DMS79 treated with DMSO at 0.1 percent for 48 hours (cell line): ENCODE data around the gene BHLHA9.
"Not testable (repeated sequence)": the region's sequence is repeated elsewhere in the genome, so short reads cannot be mapped to it uniquely, and the experiment has no call there.

ENCODE experiments used
- DNase-seq: peaks from one replicate; lab custom pipeline; 2025; lab: John Stamatoyannopoulos, UW

BHLHA9 gene

DNA sequence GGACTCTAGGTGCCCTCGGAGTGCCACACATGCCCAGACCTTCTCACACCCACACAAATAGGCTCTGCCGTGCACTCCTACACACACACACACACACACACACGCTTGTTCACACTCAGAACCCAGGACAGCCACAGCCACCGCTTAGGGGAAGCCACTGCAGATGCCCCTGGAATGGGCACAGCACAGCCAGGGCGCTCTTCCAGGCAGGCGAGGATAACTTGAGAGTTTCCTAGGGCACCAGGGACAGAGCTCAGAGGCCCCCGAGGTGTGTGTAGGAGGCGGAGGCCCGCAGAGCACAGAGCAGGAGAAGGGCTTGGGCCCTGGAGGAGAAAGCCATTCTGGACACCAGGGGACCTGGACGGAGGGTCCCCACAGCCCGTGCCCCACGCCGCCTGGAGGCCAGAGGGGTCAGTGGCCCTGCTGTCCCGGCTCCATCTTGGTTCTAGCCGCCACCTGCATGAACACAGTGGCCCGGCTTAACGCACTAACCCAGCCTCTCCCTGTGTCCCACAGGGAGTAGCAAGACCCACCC, 30.2 kb downstream of the BHLHA9 start:
- DNase-seq, result no peak

DNA sequence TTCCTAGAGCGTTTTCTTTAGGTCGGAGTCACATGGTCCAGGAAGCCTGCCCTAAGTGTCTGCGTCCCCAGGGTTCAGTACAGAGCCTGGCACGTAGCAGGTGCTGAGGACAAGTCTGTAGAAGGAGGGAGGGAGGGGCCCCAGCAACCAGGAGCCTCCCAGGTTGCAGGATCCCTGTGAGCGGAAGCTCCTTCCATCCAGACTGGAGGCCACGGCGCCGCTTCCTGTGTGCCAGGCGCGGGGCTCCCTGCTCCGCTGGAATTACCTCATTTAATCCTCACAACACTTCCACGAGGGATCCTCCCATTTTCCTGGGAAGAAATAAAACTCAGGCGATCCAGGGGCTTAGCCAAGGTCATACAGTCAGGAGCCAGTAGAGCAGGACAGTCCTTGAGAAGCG, 31.3 kb downstream of the BHLHA9 start:
- no peak for DNase-seq

DNA sequence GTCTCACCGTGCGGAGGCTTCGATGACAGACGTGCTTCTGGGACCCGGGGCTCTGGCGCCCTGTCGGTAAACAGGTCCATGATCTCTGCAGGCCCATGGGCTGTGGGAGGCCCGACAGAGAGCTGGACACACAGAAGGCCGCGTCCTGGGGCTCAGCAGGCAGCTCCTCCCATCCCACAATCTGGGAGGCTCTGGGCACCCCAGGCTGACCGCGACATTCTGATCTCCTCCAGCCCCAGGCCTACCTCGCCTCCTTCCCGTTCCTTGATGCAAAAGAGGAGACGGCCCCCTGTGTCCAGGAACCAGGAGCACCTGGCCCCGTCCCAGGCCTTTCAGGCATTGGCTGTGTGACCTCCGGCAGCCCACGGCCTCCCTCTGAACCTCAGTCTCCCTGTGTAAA, 32.5 kb downstream of the BHLHA9 start:
- no peak for DNase-seq

DNA sequence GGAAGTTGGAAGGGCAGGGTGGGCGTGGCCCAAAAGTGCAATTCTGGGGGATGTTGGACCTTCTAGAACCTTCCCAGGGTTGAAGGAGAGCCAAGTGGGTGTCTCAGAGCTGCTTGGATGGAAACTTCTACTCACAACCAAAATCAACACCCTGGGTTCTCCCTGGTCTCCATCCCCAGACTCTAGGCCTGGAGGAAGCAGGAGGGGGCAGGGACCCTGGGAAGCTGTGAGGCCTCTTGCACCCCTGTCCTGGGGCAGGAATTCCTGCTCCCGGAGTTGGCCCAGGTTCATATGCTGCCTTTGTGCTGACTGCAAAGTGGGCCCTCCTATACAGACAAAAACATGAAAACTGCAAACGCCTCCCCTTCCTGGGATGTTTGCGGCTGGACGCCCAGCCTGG, 34.3 kb downstream of the BHLHA9 start:
- no peak for DNase-seq

DNA sequence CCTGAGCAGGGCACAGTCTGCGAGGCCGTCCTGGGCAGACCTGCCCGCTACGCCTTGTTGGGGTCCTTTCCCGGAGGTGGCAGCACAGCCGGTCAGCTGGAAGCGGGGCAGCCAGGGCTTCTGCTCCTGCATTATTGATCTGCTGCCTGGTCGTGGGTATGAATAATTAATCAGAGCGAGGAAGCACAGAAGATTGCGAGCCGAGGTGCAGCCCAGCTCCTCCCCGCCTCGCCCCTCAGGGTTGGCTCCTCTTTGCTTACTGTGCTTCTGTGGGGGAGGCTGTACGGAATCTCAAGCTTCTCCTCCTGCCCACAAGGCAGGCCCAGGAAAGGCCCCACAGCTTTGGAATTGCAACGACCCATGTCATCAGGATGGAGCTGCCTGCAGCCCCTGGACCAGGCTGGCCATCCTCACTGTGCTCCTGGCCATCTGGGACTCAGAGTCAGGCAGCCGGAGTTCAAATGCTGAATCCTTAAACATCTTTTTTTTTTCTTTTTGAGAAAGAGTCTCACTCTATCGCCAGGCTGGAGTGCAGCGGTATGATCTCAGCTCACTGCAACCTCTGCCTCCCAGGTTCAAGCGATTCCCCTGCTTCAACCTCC, 34.8 kb downstream of the BHLHA9 start:
- no peak for DNase-seq

DNA sequence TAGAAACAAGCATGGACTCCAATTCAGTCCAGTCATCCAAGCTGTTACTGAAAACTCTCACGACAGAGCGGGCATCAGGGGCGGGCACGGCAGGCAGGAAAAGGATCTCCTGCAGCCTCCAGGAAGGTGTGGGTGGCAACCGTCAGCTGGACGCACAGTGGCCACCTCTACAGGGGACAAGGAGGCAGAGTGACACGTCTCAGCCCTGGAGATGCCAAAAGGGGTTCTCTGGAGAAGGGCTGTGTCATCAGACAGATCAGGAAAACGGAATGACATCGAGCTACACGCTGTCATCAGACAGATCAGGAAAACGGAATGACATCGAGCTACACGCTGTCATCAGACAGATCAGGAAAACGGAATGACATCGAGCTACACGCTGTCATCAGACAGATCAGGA, 37.6 kb downstream of the BHLHA9 start:
- not testable (repeated sequence) for DNase-seq

DNA sequence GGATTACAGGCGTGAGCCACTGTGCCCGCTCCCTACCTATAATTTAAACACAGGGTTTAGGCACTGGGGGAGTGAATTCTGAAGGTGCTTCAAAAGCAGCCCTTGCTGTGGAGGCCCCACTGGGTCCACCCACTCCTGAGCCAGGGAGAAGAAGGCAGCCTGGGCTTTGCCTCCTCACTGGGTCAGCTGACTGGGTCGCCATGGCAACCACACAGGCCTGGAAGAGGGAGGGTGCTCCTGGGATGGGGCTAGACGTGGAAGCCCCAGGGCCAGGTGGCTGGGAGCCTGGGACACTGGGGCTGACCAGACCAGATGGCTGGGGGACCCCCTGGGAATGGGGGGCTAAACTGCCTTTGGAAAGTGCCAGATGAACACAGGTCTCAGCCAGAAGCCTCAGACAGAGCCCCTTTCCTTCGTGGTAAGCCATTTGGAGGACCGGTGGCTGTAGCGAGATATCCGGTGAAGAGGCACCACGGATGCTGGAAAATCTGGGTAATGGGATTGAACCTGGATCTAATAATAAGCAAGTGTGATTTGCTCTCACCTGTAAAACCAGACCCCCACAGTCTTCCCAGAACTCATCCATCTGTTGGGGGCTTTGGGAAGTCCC, 42.1 kb downstream of the BHLHA9 start:
- peak; percentile 6 for DNase-seq

DNA sequence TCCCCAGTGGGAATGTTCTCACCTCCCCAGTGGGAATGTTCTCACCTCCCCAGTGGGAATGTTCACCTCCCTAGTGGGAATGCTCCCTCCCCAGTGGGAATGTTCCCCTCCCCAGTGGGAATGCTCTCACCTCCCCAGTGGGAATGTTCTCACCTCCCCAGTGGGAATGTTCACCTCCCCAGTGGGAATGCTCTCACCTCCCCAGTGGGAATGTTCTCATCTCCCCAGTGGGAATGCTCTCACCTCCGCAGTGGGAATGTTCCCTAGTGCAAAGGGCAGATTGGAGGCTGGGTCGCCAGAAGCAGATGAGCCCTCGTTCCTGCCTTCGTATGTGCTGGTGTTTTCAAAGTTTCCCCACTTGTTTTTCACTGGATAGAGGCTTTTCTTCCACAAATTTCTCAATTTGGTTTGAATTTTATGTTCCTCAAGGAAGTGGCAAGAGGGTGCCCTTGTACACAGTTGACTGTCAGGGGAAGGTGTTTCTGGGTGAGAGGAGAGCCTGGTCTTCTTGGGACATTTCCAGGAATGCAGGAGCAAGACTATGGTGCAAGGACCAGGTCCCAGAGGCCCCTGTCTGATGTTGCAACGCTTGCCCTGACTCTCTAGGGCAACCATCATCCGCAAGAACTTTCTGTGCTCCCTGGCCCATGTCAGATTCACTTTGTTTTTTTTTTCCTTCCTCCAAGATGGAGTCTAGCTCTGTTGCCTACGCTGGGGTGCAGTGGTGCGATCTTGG, 43.2 kb downstream of the BHLHA9 start:
- DNase-seq, result no peak

DNA sequence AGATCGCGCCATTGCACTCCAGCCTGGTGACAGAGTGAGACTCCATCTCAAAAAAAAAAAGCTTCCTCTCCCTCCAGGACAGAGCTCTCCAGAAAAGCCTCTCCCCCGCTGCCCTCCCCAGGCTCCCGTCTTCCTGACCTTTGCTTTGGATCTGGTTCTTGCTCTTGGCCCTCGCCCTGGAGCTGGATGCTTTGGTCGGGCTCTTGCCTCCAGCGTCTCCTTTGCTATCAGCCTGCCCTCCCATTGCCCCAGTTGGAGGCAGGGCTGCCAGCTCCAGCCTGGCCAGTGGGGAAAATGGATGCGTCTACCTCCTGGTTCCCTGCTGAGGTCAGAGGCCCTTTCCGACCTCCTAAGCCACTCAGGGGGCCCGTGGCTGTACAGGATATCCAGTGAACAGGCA, 45.2 kb downstream of the BHLHA9 start:
- DNase-seq, result no peak

DNA sequence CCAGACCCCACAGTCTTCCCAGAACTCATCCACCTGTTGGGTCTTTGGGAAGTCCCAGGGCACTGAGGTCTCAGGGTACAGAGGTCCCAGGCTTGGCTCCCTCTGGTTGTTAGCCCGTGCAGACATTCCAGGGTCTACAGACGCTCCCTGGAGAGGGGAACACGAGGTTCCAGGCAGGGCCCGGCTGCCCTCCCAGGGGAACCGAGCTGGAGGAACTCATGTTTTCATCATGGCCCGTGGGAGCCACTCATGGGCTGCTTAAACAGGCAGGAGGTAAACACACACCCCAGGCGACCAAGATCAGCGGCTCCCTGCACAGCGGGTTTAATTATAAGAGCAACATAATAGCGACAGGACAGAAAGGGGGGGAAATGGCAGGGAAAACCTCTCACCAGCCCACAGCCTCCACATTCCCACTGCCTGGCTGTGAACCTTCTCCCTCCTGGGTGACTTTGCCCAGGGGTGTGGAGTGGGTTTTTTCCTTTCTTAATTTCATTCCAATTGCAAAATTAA, 45.7 kb downstream of the BHLHA9 start:
- no peak for DNase-seq
